HepG2 (cell line): ENCODE results near the gene ATP6V0D1. TPM values are rescaled to one million over a fixed set of nuclear protein-coding genes. Genes with fewer than 3 reads are reported as not detected.

Experiments used
- ATAC-seq: fragments of 200-7000 bp; cut with Tn5 transposase; 3 replicates; pipeline ENCODE4 v1.9.1; 2020; ENCODE audit warnings: mild to moderate bottlenecking, moderate library complexity
- BruUV-seq: library from RNA; stranded (reverse); fragments of 400-500 nt; replicated peaks from 2 replicates; lab custom pipeline; 2021; lab: Mats Ljungman, UMichigan
- CTCF ChIA-PET: fragments of 300-600 bp; formaldehyde crosslinking; extraction: SDS; loops from one replicate; lab custom pipeline; 2021; ENCODE audit warnings: low total read pairs, inconsistent platforms, low intra/inter-chr PET ratio; lab: Yijun Ruan, JAX
- POLR2A ChIA-PET: fragments of 350-600 bp; sonication (Branson Sonifier 250); formaldehyde crosslinking; loops from one replicate; lab custom pipeline; 2020; ENCODE audit warnings: antibody characterized with exemption, inconsistent platforms; lab: Yijun Ruan, JAX
- DNase-seq: peaks from one replicate; pipeline ENCODE4 v3.0.0-alpha.2; 2015; ENCODE audit warnings: low spot score
- FAIRE-seq: peaks from 3 replicates; lab custom pipeline; 2011; peaks lifted over from hg19 to GRCh38; lab: Jason Lieb, UNC
- H2AFZ ChIP-seq: one replicate; pipeline ENCODE4 v1.6.1; 2011; ENCODE audit warnings: low read length, inconsistent platforms
- H3K27ac ChIP-seq: fragments of 300-600 bp; 3 replicates; pipeline ENCODE4 v1.8.0; 2011; ENCODE audit warnings: mixed run types, mild to moderate bottlenecking, mixed read lengths, low read length, inconsistent platforms; ENCODE audit not compliant: insufficient read depth; ENCODE audit errors: extremely low read length
- H3K27me3 ChIP-seq, 2 experiments: fragments of 200-600 bp in 1 of 2; 2 replicates in 1 of 2; 3 replicates in 1 of 2; pipeline versions ENCODE4 v1.6.0 to v1.8.0; 2011; ENCODE audit warnings: low read length in 2 of 2, mild to moderate bottlenecking in 2 of 2, moderate library complexity in 2 of 2, inconsistent platforms in 1 of 2; ENCODE audit not compliant: insufficient read depth in 2 of 2, control insufficient read depth in 1 of 2
- H3K36me3 ChIP-seq, 2 experiments: fragments of 200-600 bp in 1 of 2; replicated peaks in 1 of 2; 2 replicates in 1 of 2; 3 replicates in 1 of 2; pipeline versions ENCODE4 v1.5.1 to v1.8.0; 2011; ENCODE audit warnings: low read length in 2 of 2, inconsistent platforms in 1 of 2; ENCODE audit not compliant: insufficient read depth in 2 of 2, control insufficient read depth in 1 of 2
- H3K4me1 ChIP-seq: 2 replicates; pipeline ENCODE4 v1.5.1; 2012; ENCODE audit warnings: low read length, inconsistent platforms; ENCODE audit not compliant: insufficient read depth
- H3K4me2 ChIP-seq: 2 replicates; pipeline ENCODE4 v1.6.0; 2011; ENCODE audit warnings: low read depth, low read length, inconsistent platforms
- H3K4me3 ChIP-seq, 3 experiments: fragments of 200-600 bp in 1 of 3; sonication (generic), shearing (Covaris generic) in 1 of 3; replicated peaks in 1 of 3; 2 replicates each; pipeline ENCODE4 v1.5.1; 2011 to 2016; ENCODE audit warnings: low read length in 3 of 3, inconsistent platforms in 2 of 3, low read depth in 2 of 3, mild to moderate bottlenecking in 2 of 3, control low read depth in 1 of 3, mixed read lengths in 1 of 3; ENCODE audit not compliant: insufficient read depth in 1 of 3
- H3K79me2 ChIP-seq: one replicate; pipeline ENCODE4 v1.6.1; 2011; ENCODE audit warnings: low read length, inconsistent platforms; ENCODE audit not compliant: insufficient read depth
- H3K9ac ChIP-seq: 2 replicates; pipeline ENCODE4 v1.6.0; 2011; ENCODE audit warnings: mild to moderate bottlenecking, low read depth, low read length, inconsistent platforms; ENCODE audit not compliant: insufficient read depth
- H3K9me3 ChIP-seq: 2 replicates; pipeline ENCODE4 v1.5.1; 2012; ENCODE audit warnings: mild to moderate bottlenecking, low read length
- H4K20me1 ChIP-seq: 2 replicates; pipeline ENCODE4 v1.6.0; 2011; ENCODE audit warnings: inconsistent platforms, mild to moderate bottlenecking, low read length, moderate library complexity; ENCODE audit not compliant: insufficient read depth
- ATF1 ChIP-seq: IDR thresholded peaks from 2 replicates; pipeline ENCODE4 v1.6.1; 2016; ENCODE audit warnings: mild to moderate bottlenecking, control low read depth
- EED ChIP-seq: sonication (generic); formaldehyde crosslinking; IDR thresholded peaks from 2 replicates; pipeline ENCODE4 v1.5.0; 2020; ENCODE audit warnings: mild to moderate bottlenecking, missing genetic modification reagents
- GABPB1 ChIP-seq: IDR thresholded peaks from 2 replicates; pipeline ENCODE4 v1.6.1; 2016; ENCODE audit warnings: mild to moderate bottlenecking, missing genetic modification reagents, moderate library complexity, missing compliant biosample characterization
- JUND ChIP-seq: sonication (generic); formaldehyde crosslinking; IDR thresholded peaks from 2 replicates; pipeline ENCODE4 v1.8.0; 2022; ENCODE audit warnings: mild to moderate bottlenecking, missing genetic modification reagents
- KLF12 ChIP-seq: sonication (generic); formaldehyde crosslinking; IDR thresholded peaks from 2 replicates; pipeline ENCODE4 v1.4.0; 2020; ENCODE audit warnings: missing genetic modification reagents, borderline replicate concordance
- MEF2D ChIP-seq: sonication (generic); formaldehyde crosslinking; IDR thresholded peaks from 2 replicates; pipeline ENCODE4 v1.5.1; 2020; ENCODE audit warnings: mild to moderate bottlenecking, missing genetic modification reagents
- MIXL1 ChIP-seq: IDR thresholded peaks from 2 replicates; pipeline ENCODE4 v1.6.1; 2016
- NR1H2 ChIP-seq: sonication (generic); formaldehyde crosslinking; IDR thresholded peaks from 2 replicates; pipeline ENCODE4 v1.8.1; 2022; ENCODE audit warnings: low read depth, missing genetic modification reagents, borderline replicate concordance
- NR3C1 ChIP-seq: sonication (generic); formaldehyde crosslinking; IDR thresholded peaks from 2 replicates; pipeline ENCODE4 v1.4.0; 2020; ENCODE audit warnings: missing genetic modification reagents
- POGZ ChIP-seq: sonication (generic); formaldehyde crosslinking; IDR thresholded peaks from 2 replicates; pipeline ENCODE4 v1.4.0; 2020; ENCODE audit warnings: mild to moderate bottlenecking, missing genetic modification reagents
- REPIN1 ChIP-seq: sonication (generic); formaldehyde crosslinking; IDR thresholded peaks from 2 replicates; pipeline ENCODE4 v1.8.0; 2022; ENCODE audit warnings: missing genetic modification reagents, low read depth, mild to moderate bottlenecking, borderline replicate concordance
- ZFP82 ChIP-seq: sonication (generic); formaldehyde crosslinking; IDR thresholded peaks from 2 replicates; pipeline ENCODE4 v1.5.1; 2020; ENCODE audit warnings: mild to moderate bottlenecking, missing genetic modification reagents, borderline replicate concordance
- ZMYM3 ChIP-seq: sonication (generic); formaldehyde crosslinking; IDR thresholded peaks from 2 replicates; pipeline ENCODE4 v1.5.1; 2020; ENCODE audit warnings: mild to moderate bottlenecking, missing genetic modification reagents
- ZNF124 ChIP-seq: sonication (generic); formaldehyde crosslinking; IDR thresholded peaks from 2 replicates; pipeline ENCODE4 v1.4.0; 2020; ENCODE audit warnings: missing genetic modification reagents
- ZNF234 ChIP-seq: sonication (generic); formaldehyde crosslinking; conservative IDR thresholded peaks from 2 replicates; pipeline ENCODE4 v1.5.1; 2020; ENCODE audit warnings: mild to moderate bottlenecking, missing genetic modification reagents
- ZNF33A ChIP-seq: sonication (generic); formaldehyde crosslinking; IDR thresholded peaks from 2 replicates; pipeline ENCODE4 v1.5.1; 2020; ENCODE audit warnings: missing genetic modification reagents, mild to moderate bottlenecking, moderate library complexity, borderline replicate concordance
- ZNF501 ChIP-seq: sonication (generic); formaldehyde crosslinking; IDR thresholded peaks from 2 replicates; pipeline ENCODE4 v1.5.1; 2020; ENCODE audit warnings: mild to moderate bottlenecking, moderate library complexity, missing genetic modification reagents
- ZNF839 ChIP-seq: sonication (generic); formaldehyde crosslinking; IDR thresholded peaks from 2 replicates; pipeline ENCODE4 v1.4.0; 2020; ENCODE audit warnings: missing genetic modification reagents, mild to moderate bottlenecking, borderline replicate concordance
- ZSCAN20 ChIP-seq: sonication (generic); formaldehyde crosslinking; IDR thresholded peaks from 2 replicates; pipeline ENCODE4 v1.4.0; 2020; ENCODE audit warnings: missing genetic modification reagents, mild to moderate bottlenecking, borderline replicate concordance
- WGBS: methylation state at CpG from one replicate; pipeline ENCODE4 v1.1.6; 2017; ENCODE audit warnings: low lambda C conversion rate; 5-methylcytosine and 5-hydroxymethylcytosine counted together
- in situ Hi-C: cut with HindIII; loops from 2 replicates; pipeline ENCODE4 v1.10.0; 2017; ENCODE audit warnings: low pct_unique_long_range_greater_than_20kb; ENCODE audit not compliant: extremely low pct_ligation_motif_present
- intact Hi-C: fragments of 100-400 bp; cut with micrococcal nuclease; formaldehyde crosslinking; loops from one replicate; pipeline ENCODE4 v1.10.0; 2022; ENCODE audit not compliant: unreplicated experiment
- polyA plus RNA-seq, 8 experiments: library from polyadenylated mRNA; depleted of rRNA in 3 of 8; stranded (reverse) in 7 of 8; unstranded in 1 of 8; fragments of >200 nt; fragmentation: Illumina TruSeq in 4 of 8; extraction: Trizol in 4 of 8; gene quantifications; 2 replicates each; pipeline versions ENCODE4 v1.2.1 to v1.2.3, GENCODE V29; 2011 to 2016; ENCODE audit warnings: low read depth in 4 of 8, missing spikeins in 1 of 8, mixed read lengths in 1 of 8; ENCODE audit not compliant: insufficient read depth in 1 of 8
- total RNA-seq, 5 experiments: library from RNA; depleted of rRNA; stranded (reverse); fragments of >200 nt; fragmentation: Illumina TruSeq; extraction: Trizol; gene quantifications; 2 replicates each; pipeline ENCODE4 v1.2.3, GENCODE V29; 2016; ENCODE audit warnings: low read depth in 1 of 5
- TF ChIP-seq, protein P1 (sequence below): sonication (generic); formaldehyde crosslinking; IDR thresholded peaks from 2 replicates; pipeline ENCODE4 v1.5.1; 2020; ENCODE audit warnings: mild to moderate bottlenecking, missing genetic modification reagents, borderline replicate concordance
- TF ChIP-seq, protein P2 (sequence below): sonication (generic); formaldehyde crosslinking; IDR thresholded peaks from 2 replicates; pipeline ENCODE4 v1.8.1; 2023; ENCODE audit warnings: mild to moderate bottlenecking, missing genetic modification reagents, borderline replicate concordance

Gene ATP6V0D1
- total and polyA plus RNA-seq, 2 of the 13 experiments (the other 11 are each of a cell fraction or from before 2014, with no cell fraction given) = 51.1 to 61.3 TPM

DNA sequence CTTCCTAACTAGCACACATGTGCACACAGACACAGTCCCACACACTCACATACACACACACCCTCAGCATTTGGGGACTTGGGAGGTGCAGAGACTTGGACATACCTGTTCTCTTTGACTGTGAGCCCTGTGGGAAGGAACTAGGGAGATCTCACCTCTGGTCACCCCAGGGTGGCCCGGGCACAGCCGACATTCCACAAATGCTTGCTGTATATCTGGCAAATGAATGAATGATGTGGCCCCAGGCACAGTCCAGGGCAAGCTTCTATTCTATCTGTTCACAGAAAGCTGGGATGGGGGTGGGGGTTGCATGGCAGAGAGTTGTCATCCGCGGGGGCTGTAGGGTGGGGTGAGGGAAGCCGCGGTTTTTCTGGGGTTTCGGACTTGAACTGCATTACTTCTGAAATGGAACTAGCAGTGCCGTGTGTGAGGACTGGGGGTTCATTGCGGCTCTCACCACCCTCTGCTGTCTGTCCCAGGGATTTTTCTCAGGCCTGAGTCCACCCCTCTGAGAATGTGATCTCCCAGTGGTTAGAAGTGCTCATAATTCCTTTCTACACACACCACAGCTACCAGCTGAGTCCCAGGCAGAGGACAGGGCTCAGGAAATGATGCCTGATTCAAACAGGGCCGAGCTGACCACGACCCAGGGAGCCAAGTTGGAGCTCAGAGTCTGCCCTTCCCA is 44.4 kb upstream of the ATP6V0D1 start:
- intact Hi-C loops (no loop called here), in situ Hi-C loops (no loop called here)
- Histone ChIP-seq H3K27ac (no peak overlapping the region), H3K79me2 (no peaks in the 10 kb centered on the region), H3K36me3 (no peaks in the 10 kb centered on the region), H3K9ac (no peak overlapping the region), H3K4me3 (no peak overlapping the region), H3K27me3 (peaks cover 9 to 37% of the 10 kb centered on the region in 2 experiments; a peak in 4 of 5 replicates), H3K4me2 (0 out of 2 replicates have a peak overlapping the region, but pooled peaks have one; percentile 8), H3K9me3 (no peaks in the 10 kb centered on the region), H2AFZ (no peak overlapping the region), H3K4me1 (peaks cover 63% of the 10 kb centered on the region), H4K20me1 (0 out of 2 replicates have a peak, but pooled peaks cover under 1% of the 10 kb centered on the region)
- WGBS = 12% methylated on average over 10 of the region's 11 CpGs
- ChIA-PET CTCF (interaction anchor here (0.8 kb wide), 1 partner anchor 16 kb away, joined by 3 read pairs; no protein-coding TSS in a partner anchor), POLR2A (no interaction called here)
- ATAC-seq (no peak), DNase-seq (no peak), FAIRE-seq (no peak)
- no TSS peak for BruUV-seq
- no peak for TF ChIP-seq ZNF234 (CRISPR knock-in tag)
- no peak for TF ChIP-seq NR1H2 (CRISPR knock-in tag)
- no peak for TF ChIP-seq MEF2D (CRISPR knock-in tag)
- TF ChIP-seq EED (CRISPR knock-in tag) = 0 out of 2 replicates have a peak, but pooled peaks have one; percentile 22
- TF ChIP-seq ZMYM3 (CRISPR knock-in tag) = peak; percentile 43; the same call in 1 of the 2 replicates
- TF ChIP-seq ATF1 (CRISPR knock-in tag) = no peak
- TF ChIP-seq KLF12 (CRISPR knock-in tag) = no peak
- no peak for TF ChIP-seq ZFP82 (CRISPR knock-in tag)
- no peak for TF ChIP-seq ZNF124
- TF ChIP-seq ZNF839 (CRISPR knock-in tag) = no peak
- no peak for TF ChIP-seq REPIN1 (CRISPR knock-in tag)
- no peak for TF ChIP-seq NR3C1 (CRISPR knock-in tag)
- TF ChIP-seq ZNF33A (CRISPR knock-in tag) = no peak
- TF ChIP-seq, protein P1, sequence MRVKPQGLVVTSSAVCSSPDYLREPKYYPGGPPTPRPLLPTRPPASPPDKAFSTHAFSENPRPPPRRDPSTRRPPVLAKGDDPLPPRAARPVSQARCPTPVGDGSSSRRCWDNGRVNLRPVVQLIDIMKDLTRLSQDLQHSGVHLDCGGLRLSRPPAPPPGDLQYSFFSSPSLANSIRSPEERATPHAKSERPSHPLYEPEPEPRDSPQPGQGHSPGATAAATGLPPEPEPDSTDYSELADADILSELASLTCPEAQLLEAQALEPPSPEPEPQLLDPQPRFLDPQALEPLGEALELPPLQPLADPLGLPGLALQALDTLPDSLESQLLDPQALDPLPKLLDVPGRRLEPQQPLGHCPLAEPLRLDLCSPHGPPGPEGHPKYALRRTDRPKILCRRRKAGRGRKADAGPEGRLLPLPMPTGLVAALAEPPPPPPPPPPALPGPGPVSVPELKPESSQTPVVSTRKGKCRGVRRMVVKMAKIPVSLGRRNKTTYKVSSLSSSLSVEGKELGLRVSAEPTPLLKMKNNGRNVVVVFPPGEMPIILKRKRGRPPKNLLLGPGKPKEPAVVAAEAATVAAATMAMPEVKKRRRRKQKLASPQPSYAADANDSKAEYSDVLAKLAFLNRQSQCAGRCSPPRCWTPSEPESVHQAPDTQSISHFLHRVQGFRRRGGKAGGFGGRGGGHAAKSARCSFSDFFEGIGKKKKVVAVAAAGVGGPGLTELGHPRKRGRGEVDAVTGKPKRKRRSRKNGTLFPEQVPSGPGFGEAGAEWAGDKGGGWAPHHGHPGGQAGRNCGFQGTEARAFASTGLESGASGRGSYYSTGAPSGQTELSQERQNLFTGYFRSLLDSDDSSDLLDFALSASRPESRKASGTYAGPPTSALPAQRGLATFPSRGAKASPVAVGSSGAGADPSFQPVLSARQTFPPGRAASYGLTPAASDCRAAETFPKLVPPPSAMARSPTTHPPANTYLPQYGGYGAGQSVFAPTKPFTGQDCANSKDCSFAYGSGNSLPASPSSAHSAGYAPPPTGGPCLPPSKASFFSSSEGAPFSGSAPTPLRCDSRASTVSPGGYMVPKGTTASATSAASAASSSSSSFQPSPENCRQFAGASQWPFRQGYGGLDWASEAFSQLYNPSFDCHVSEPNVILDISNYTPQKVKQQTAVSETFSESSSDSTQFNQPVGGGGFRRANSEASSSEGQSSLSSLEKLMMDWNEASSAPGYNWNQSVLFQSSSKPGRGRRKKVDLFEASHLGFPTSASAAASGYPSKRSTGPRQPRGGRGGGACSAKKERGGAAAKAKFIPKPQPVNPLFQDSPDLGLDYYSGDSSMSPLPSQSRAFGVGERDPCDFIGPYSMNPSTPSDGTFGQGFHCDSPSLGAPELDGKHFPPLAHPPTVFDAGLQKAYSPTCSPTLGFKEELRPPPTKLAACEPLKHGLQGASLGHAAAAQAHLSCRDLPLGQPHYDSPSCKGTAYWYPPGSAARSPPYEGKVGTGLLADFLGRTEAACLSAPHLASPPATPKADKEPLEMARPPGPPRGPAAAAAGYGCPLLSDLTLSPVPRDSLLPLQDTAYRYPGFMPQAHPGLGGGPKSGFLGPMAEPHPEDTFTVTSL = no peak
- TF ChIP-seq GABPB1 (CRISPR knock-in tag) = no peak
- no peak for TF ChIP-seq POGZ (CRISPR knock-in tag)
- no peak for TF ChIP-seq ZSCAN20
- no peak for TF ChIP-seq JUND (CRISPR knock-in tag)
- no peak for TF ChIP-seq ZNF501 (CRISPR knock-in tag)
- TF ChIP-seq MIXL1 (CRISPR knock-in tag) = no peak
- TF ChIP-seq, protein P2, sequence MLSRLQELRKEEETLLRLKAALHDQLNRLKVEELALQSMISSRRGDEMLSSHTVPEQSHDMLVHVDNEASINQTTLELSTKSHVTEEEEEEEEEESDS (CRISPR knock-in tag) = no peak
